Measurements from ENCODE around the gene GSG1. TPM values are rescaled to one million over a fixed set of nuclear protein-coding genes. Genes with fewer than 3 reads are reported as not detected.
A peak's percentile ranks its signal among the peaks of the same experiment; 100 is the strongest.

Gene GSG1
- total RNA-seq, result not detected in 2 replicates

DNA sequence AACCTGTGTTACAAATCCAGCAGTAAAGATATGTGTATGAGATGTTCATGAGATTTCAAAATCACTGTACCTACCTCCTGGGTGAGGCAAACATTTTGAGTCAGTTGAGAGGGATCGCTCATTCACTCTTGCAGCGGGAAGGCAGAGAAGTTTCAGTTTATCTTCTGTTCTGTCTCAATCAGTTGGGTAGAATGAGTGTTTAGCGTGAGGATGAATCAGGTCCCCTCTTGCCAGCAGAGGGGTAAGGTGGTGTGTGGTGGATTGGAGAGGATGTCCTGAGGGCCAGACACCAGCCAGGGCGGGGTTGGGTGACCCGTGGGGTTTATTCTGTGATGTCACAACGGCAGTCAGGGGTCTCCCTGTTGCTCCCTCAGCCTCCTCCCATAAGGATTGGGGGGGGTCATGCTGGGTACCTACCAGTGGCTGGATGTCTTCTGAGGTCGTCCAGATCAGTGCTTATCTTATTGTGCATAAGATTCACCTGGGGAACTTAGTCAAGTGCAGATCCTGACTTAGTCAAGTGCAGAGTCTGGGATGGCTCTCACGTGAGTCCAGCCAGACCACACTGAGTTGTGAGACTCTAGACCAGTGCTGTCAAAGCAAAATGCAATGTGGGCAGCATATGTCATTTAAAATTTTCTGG lies at the start of gene GSG1:
GSG1 (minus strand) TSS at position 277 of the 643 bp plus-strand sequence; CDS start at position 122, 155 bp downstream.
- H3K27me3 Mint-ChIP-seq, result no peaks in the 10 kb centered on the region
- TF ChIP-seq, protein P1, sequence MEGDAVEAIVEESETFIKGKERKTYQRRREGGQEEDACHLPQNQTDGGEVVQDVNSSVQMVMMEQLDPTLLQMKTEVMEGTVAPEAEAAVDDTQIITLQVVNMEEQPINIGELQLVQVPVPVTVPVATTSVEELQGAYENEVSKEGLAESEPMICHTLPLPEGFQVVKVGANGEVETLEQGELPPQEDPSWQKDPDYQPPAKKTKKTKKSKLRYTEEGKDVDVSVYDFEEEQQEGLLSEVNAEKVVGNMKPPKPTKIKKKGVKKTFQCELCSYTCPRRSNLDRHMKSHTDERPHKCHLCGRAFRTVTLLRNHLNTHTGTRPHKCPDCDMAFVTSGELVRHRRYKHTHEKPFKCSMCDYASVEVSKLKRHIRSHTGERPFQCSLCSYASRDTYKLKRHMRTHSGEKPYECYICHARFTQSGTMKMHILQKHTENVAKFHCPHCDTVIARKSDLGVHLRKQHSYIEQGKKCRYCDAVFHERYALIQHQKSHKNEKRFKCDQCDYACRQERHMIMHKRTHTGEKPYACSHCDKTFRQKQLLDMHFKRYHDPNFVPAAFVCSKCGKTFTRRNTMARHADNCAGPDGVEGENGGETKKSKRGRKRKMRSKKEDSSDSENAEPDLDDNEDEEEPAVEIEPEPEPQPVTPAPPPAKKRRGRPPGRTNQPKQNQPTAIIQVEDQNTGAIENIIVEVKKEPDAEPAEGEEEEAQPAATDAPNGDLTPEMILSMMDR (IDR thresholded peaks at IDR 0.05), result no peak
- intact Hi-C loops (cut with micrococcal nuclease), result loop anchor here (5.0 to 10.0 kb wide), 6 partner anchors 49 to 1511 kb away; partner anchors contain the start of genes CREBL2 and ETV6
- no peaks in the 10 kb centered on the region for H3K9me3 Mint-ChIP-seq
- no peak for ATAC-seq (ENCODE audit: low read depth)
- CTCF ChIA-PET, result no interaction called here
- no peak for DNase-seq
- H3K27ac Mint-ChIP-seq, result peak within 1 kb of the TSS; percentile 93
- H3K36me3 Mint-ChIP-seq (ENCODE audit: low read depth), result no peaks in the 10 kb centered on the region
- POLR2A ChIA-PET, result no interaction called here
- peaks cover 48% of the 10 kb centered on the region for H3K4me1 Mint-ChIP-seq
- peak within 1 kb of the TSS; percentile 28 for H3K4me3 Mint-ChIP-seq

DNA sequence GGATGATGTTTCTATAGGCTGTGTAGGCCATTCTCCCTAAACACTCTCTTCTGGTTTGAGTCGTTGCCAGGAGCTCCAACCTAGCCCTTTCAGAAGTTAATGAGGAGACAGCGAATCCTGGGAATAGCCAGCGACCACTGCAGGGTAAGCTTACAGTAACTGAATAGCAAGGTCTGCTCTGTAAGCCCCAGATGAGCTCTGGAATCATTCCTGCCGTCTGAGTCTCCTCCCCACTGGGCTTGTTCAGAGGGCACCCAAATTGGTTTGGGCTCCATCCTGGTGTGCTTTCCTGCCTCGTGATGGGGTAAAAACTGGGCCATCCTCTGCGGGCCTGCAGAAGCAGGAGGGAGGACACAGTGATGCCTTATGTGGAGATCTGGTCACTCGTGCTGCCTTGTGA lies 49.7 kb upstream of the GSG1 start:
- peaks cover 11% of the 10 kb centered on the region for H3K27me3 Mint-ChIP-seq
- no peak overlapping the region for H3K4me3 Mint-ChIP-seq
- peaks cover 13% of the 10 kb centered on the region for H3K4me1 Mint-ChIP-seq
- POLR2A ChIA-PET, result no interaction called here
- intact Hi-C loops (cut with micrococcal nuclease), result loop anchor here (5.0 kb wide), 1 partner anchor 51 kb away; the partner anchor contains the start of gene GSG1
- ATAC-seq (ENCODE audit: low read depth) (no peak), DNase-seq (no peak)
- no peaks in the 10 kb centered on the region for H3K36me3 Mint-ChIP-seq (ENCODE audit: low read depth)
- CTCF ChIA-PET, result no interaction called here
- no peaks in the 10 kb centered on the region for H3K9me3 Mint-ChIP-seq
- H3K27ac Mint-ChIP-seq, result no peak overlapping the region
- TF ChIP-seq, protein P1 (IDR thresholded peaks at IDR 0.05), result no peak

- Mint-ChIP-seq H3K4me3 (no peak overlapping the region), H3K27me3 (peaks cover 11% of the 10 kb centered on the region), H3K9me3 (no peaks in the 10 kb centered on the region), H3K36me3 (ENCODE audit: low read depth) (no peaks in the 10 kb centered on the region), H3K4me1 (peaks cover 13% of the 10 kb centered on the region), H3K27ac (no peak overlapping the region)
- no peak for DNase-seq
- ATAC-seq (ENCODE audit: low read depth), result no peak
- intact Hi-C loops (cut with micrococcal nuclease), result loop anchor here (5.0 kb wide), 1 partner anchor 50 kb away; the partner anchor contains the start of gene GSG1
- CTCF ChIA-PET, result no interaction called here
- TF ChIP-seq, protein P1 (IDR thresholded peaks at IDR 0.05), result no peak
- POLR2A ChIA-PET, result no interaction called here
These were observed 49.3 kb upstream of the GSG1 start for GRCh38 chr12:13152756-13153155.

DNA sequence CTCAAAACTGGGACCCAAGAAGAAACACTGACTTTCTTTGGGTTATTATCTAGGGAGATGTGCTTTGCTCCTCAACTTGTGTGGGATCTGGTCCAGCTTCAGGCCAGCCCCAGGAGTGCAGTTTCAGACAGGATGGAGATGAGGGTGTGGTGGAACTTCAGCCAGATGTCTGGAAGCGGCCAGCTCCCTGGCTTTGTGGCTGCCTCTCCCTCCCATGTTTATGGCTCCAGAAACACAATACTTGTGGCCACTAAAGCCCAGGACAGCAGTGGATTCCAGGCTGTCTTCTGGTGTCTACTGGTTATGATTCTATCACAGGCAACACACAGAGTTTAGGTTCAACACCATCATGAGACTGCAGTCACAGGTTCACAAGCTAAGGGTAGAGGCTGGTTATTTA lies 48.8 kb upstream of the GSG1 start:
- TF ChIP-seq, protein P1 (IDR thresholded peaks at IDR 0.05), result no peak
- Mint-ChIP-seq H3K4me3 (no peak overlapping the region), H3K9me3 (no peaks in the 10 kb centered on the region), H3K4me1 (peaks cover 13% of the 10 kb centered on the region), H3K27me3 (peaks cover 11% of the 10 kb centered on the region), H3K36me3 (ENCODE audit: low read depth) (no peaks in the 10 kb centered on the region), H3K27ac (no peak overlapping the region)
- ATAC-seq (ENCODE audit: low read depth) (no peak), DNase-seq (no peak)
- ChIA-PET POLR2A (no interaction called here), CTCF (interaction anchor here (0.6 kb wide), 1 partner anchor 350 kb away, joined by 3 read pairs; no protein-coding TSS in a partner anchor)
- intact Hi-C loops (cut with micrococcal nuclease), result loop anchor here (5.0 kb wide), 1 partner anchor 50 kb away; the partner anchor contains the start of gene GSG1

GRCh38 chr12:13149411-13149810 lies 45.9 kb upstream of the GSG1 start:
- DNase-seq (no peak), ATAC-seq (ENCODE audit: low read depth) (no peak)
- POLR2A ChIA-PET, result no interaction called here
- CTCF ChIA-PET, result no interaction called here
- TF ChIP-seq, protein P1 (IDR thresholded peaks at IDR 0.05), result no peak
- no peaks in the 10 kb centered on the region for H3K9me3 Mint-ChIP-seq
- peaks cover 11% of the 10 kb centered on the region for H3K27me3 Mint-ChIP-seq
- no peaks in the 10 kb centered on the region for H3K36me3 Mint-ChIP-seq (ENCODE audit: low read depth)
- no peak overlapping the region for H3K4me3 Mint-ChIP-seq
- H3K4me1 Mint-ChIP-seq, result peaks cover 19% of the 10 kb centered on the region
- intact Hi-C loops (cut with micrococcal nuclease), result no loop called here
- H3K27ac Mint-ChIP-seq, result no peak overlapping the region
